A673 (cell line): ENCODE results near the gene TRDMT1. TPM values are rescaled to one million over a fixed set of nuclear protein-coding genes. Genes with fewer than 3 reads are reported as not detected.

Experiments
- BruUV-seq: library from RNA; stranded (reverse); fragments of 400-500 nt; replicated peaks from 2 replicates; lab custom pipeline; 2021; lab: Mats Ljungman, UMichigan
- CTCF ChIA-PET: fragments of 300-600 bp; sonication (Branson Sonifier 250); formaldehyde crosslinking; loops from one replicate; lab custom pipeline; 2022; ENCODE audit warnings: antibody characterized with exemption; lab: Charles Lee
- POLR2A ChIA-PET: fragments of 300-600 bp; sonication (Branson Sonifier 250); formaldehyde crosslinking; loops from one replicate; lab custom pipeline; 2022; ENCODE audit warnings: antibody characterized with exemption; ENCODE audit not compliant: low non-redundant PET; lab: Charles Lee
- DNase-seq: peaks from one replicate; pipeline ENCODE4 v3.0.0-alpha.2; 2015; ENCODE audit warnings: low spot score
- H3K27ac ChIP-seq: fragments of 200-600 bp; sonication (generic); 2 replicates; pipeline ENCODE4 v1.5.1; 2016; ENCODE audit warnings: mixed run types, low read depth, mild to moderate bottlenecking, mixed read lengths, antibody characterized with exemption, low read length; ENCODE audit not compliant: poor library complexity, severe bottlenecking
- H3K27me3 ChIP-seq: fragments of 200-600 bp; sonication (generic); replicated peaks from 2 replicates; pipeline ENCODE4 v1.6.1; 2017; ENCODE audit warnings: mixed run types, low read depth, mild to moderate bottlenecking, mixed read lengths, antibody characterized with exemption, low read length; ENCODE audit not compliant: insufficient read depth, poor library complexity
- H3K36me3 ChIP-seq: fragments of 200-600 bp; sonication (generic); 2 replicates; pipeline ENCODE4 v1.6.1; 2016; ENCODE audit warnings: mixed run types, mild to moderate bottlenecking, mixed read lengths, antibody characterized with exemption, low read length; ENCODE audit not compliant: insufficient read depth, poor library complexity, severe bottlenecking
- H3K4me1 ChIP-seq: fragments of 200-600 bp; sonication (generic); 2 replicates; pipeline ENCODE4 v1.6.1; 2017; ENCODE audit warnings: mixed run types, mild to moderate bottlenecking, mixed read lengths, antibody characterized with exemption, low read length; ENCODE audit not compliant: insufficient read depth, poor library complexity, severe bottlenecking
- H3K4me3 ChIP-seq: fragments of 200-600 bp; sonication (generic); 2 replicates; pipeline ENCODE4 v1.5.1; 2016; ENCODE audit warnings: low read depth, mixed run types, mild to moderate bottlenecking, mixed read lengths, low read length; ENCODE audit not compliant: poor library complexity, severe bottlenecking
- H3K9me3 ChIP-seq: fragments of 200-600 bp; sonication (generic); 2 replicates; pipeline ENCODE4 v1.6.1; 2016; ENCODE audit warnings: mixed run types, low read depth, mild to moderate bottlenecking, mixed read lengths, antibody characterized with exemption, low read length; ENCODE audit not compliant: poor library complexity, severe bottlenecking
- CTCF ChIP-seq: fragments of 300-800, 200-600 bp; sonication (generic); conservative IDR thresholded peaks from 2 replicates; pipeline ENCODE4 v1.5.1; 2017; ENCODE audit warnings: low read depth, mild to moderate bottlenecking, antibody characterized with exemption, low read length, moderate library complexity, mixed read lengths
- EZH2 ChIP-seq: fragments of 200-600 bp; sonication (generic); IDR thresholded peaks from 2 replicates; pipeline ENCODE4 v1.6.1; 2017; ENCODE audit warnings: borderline replicate concordance, low read depth, mild to moderate bottlenecking, mixed read lengths, antibody characterized with exemption, low read length; ENCODE audit not compliant: poor library complexity, severe bottlenecking
- intact Hi-C: fragments of 100-400 bp; cut with micrococcal nuclease; formaldehyde crosslinking; loops from one replicate; pipeline ENCODE4 v1.10.0; 2022; ENCODE audit not compliant: unreplicated experiment
- total RNA-seq: library from RNA; stranded (reverse); gene quantifications from 2 replicates; pipeline ENCODE4 v1.2.3, GENCODE V29; 2021

The TRDMT1 gene
- total RNA-seq, 1 experiment from 2014 or later, result 14.0 TPM

- Histone ChIP-seq H3K36me3 (no peaks in the 10 kb centered on the region), H3K4me1 (no peaks in the 10 kb centered on the region), H3K4me3 (no peak overlapping the region), H3K27me3 (no peaks in the 10 kb centered on the region), H3K27ac (no peak overlapping the region), H3K9me3 (no peaks in the 10 kb centered on the region)
- DNase-seq, result no peak
- intact Hi-C loops, result no loop called here
- no TSS peak for BruUV-seq
- TF ChIP-seq CTCF (no peak), EZH2 (no peak)
- ChIA-PET POLR2A (no interaction called here), CTCF (no interaction called here)
Observed at GRCh38 chr10:17125206-17125893, 76.1 kb downstream of the TRDMT1 start.

DNA sequence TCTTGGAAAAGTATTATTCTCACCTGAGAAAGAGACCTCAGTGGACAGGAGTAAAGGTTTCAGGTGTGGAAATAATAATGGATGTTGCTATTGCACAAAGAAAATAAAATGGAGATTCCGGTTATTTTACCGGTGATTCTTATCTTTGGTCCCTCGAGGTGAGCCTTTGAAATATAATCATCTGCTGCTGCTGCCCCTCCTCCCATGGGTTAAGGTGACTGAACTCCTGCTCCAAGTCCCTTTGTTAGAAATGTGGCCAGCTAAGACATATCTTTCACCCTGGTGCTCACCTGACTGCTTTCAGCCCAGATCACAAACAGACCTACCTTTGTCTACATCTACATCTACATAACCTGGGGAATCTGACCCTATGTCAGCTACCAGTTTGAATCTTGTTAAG, 77.5 kb downstream of the TRDMT1 start:
- H3K4me1 ChIP-seq, result no peaks in the 10 kb centered on the region
- no TSS peak for BruUV-seq
- no peaks in the 10 kb centered on the region for H3K36me3 ChIP-seq
- H3K4me3 ChIP-seq, result no peak overlapping the region
- H3K9me3 ChIP-seq, result no peaks in the 10 kb centered on the region
- DNase-seq, result no peak
- intact Hi-C loops, result no loop called here
- H3K27ac ChIP-seq, result no peak overlapping the region
- no peaks in the 10 kb centered on the region for H3K27me3 ChIP-seq
- ChIA-PET CTCF (no interaction called here), POLR2A (no interaction called here)
- TF ChIP-seq CTCF (no peak), EZH2 (no peak)

GRCh38 chr10:17122726-17123661, 78.5 kb downstream of the TRDMT1 start:
- no peaks in the 10 kb centered on the region for H3K27me3 ChIP-seq
- TF ChIP-seq EZH2 (no peak), CTCF (no peak)
- no peak overlapping the region for H3K27ac ChIP-seq
- no peak overlapping the region for H3K4me3 ChIP-seq
- no TSS peak for BruUV-seq
- ChIA-PET CTCF (no interaction called here), POLR2A (no interaction called here)
- H3K4me1 ChIP-seq, result no peaks in the 10 kb centered on the region
- no peaks in the 10 kb centered on the region for H3K36me3 ChIP-seq
- no peak for DNase-seq
- intact Hi-C loops, result no loop called here
- no peaks in the 10 kb centered on the region for H3K9me3 ChIP-seq
